Astrocyte (in vitro differentiated cells and primary cell): Measurements from ENCODE around the gene TMEM176B. TPM values are rescaled to one million over a fixed set of nuclear protein-coding genes. Genes with fewer than 3 reads are reported as not detected.
A peak's percentile ranks its signal among the peaks of the same experiment; 100 is the strongest.

Source experiments
- DNase-seq: peaks from one replicate; pipeline ENCODE4 v3.0.0-alpha.2; 2010; ENCODE audit warnings: low read depth
- FAIRE-seq: peaks from 2 replicates; lab custom pipeline; 2011; peaks lifted over from hg19 to GRCh38; lab: Jason Lieb, UNC
- H2AFZ ChIP-seq: 2 replicates; pipeline ENCODE4 v1.6.0; 2012; ENCODE audit warnings: low read depth, low read length, inconsistent platforms
- H3K27ac ChIP-seq: 2 replicates; pipeline ENCODE4 v1.5.1; 2011; ENCODE audit warnings: low read depth, low read length, inconsistent platforms
- H3K27me3 ChIP-seq: 2 replicates; pipeline ENCODE4 v1.6.0; 2011; ENCODE audit warnings: low read length, inconsistent platforms; ENCODE audit not compliant: insufficient read depth
- H3K36me3 ChIP-seq: 2 replicates; pipeline ENCODE4 v1.5.1; 2011; ENCODE audit warnings: low read length, inconsistent platforms; ENCODE audit not compliant: insufficient read depth
- H3K4me1 ChIP-seq: 2 replicates; pipeline ENCODE4 v1.5.1; 2011; ENCODE audit warnings: low read length, inconsistent platforms; ENCODE audit not compliant: insufficient read depth
- H3K4me2 ChIP-seq: 2 replicates; pipeline ENCODE4 v1.6.0; 2012; ENCODE audit warnings: low read length, inconsistent platforms
- H3K4me3 ChIP-seq: 2 replicates; pipeline ENCODE4 v1.5.1; 2011; ENCODE audit warnings: low read depth, mild to moderate bottlenecking, low read length, inconsistent platforms; ENCODE audit not compliant: insufficient read depth
- H3K79me2 ChIP-seq: 2 replicates; pipeline ENCODE4 v1.6.0; 2012; ENCODE audit warnings: mild to moderate bottlenecking, low read length, inconsistent platforms; ENCODE audit not compliant: insufficient read depth
- H3K9ac ChIP-seq: 2 replicates; pipeline ENCODE4 v1.6.0; 2012; ENCODE audit warnings: mild to moderate bottlenecking, low read length, inconsistent platforms
- H3K9me3 ChIP-seq: 2 replicates; pipeline ENCODE4 v1.5.1; 2012; ENCODE audit warnings: low read depth, mild to moderate bottlenecking, low read length, inconsistent platforms; ENCODE audit not compliant: insufficient read depth
- H4K20me1 ChIP-seq: 2 replicates; pipeline ENCODE4 v1.6.0; 2012; ENCODE audit warnings: low read length, inconsistent platforms; ENCODE audit not compliant: insufficient read depth
- H3K27ac Mint-ChIP-seq: one replicate; pipeline ENCODE4 v1.8.0; 2021; ENCODE audit warnings: mild to moderate bottlenecking, mixed read lengths; ENCODE audit not compliant: unreplicated experiment
- H3K27me3 Mint-ChIP-seq: one replicate; pipeline ENCODE4 v1.8.0; 2021; ENCODE audit warnings: low read depth, mixed read lengths; ENCODE audit not compliant: unreplicated experiment
- H3K36me3 Mint-ChIP-seq: one replicate; pipeline ENCODE4 v1.8.0; 2021; ENCODE audit warnings: low read depth, mixed read lengths; ENCODE audit not compliant: unreplicated experiment
- H3K4me1 Mint-ChIP-seq: one replicate; pipeline ENCODE4 v1.8.0; 2021; ENCODE audit warnings: low read depth, mixed read lengths; ENCODE audit not compliant: unreplicated experiment
- H3K4me3 Mint-ChIP-seq: one replicate; pipeline ENCODE4 v1.8.0; 2021; ENCODE audit warnings: mild to moderate bottlenecking, moderate library complexity, mixed read lengths; ENCODE audit not compliant: unreplicated experiment
- H3K9me3 Mint-ChIP-seq: one replicate; pipeline ENCODE4 v1.8.0; 2021; ENCODE audit warnings: mild to moderate bottlenecking, mixed read lengths; ENCODE audit not compliant: unreplicated experiment
- CTCF ChIP-seq: IDR thresholded peaks from 2 replicates; pipeline ENCODE4 v1.5.1; 2011; ENCODE audit warnings: low read depth, mild to moderate bottlenecking, inconsistent platforms, low read length, moderate library complexity; ENCODE audit not compliant: insufficient read depth
- EZH2 ChIP-seq: IDR thresholded peaks from 2 replicates; pipeline ENCODE4 v1.6.1; 2012; ENCODE audit warnings: mild to moderate bottlenecking, low read length, inconsistent platforms; ENCODE audit not compliant: insufficient read depth
- total RNA-seq: library from RNA; stranded (reverse); gene quantifications from 2 replicates; pipeline ENCODE4 v1.2.1, GENCODE V29; 2021

The TMEM176B gene
- total RNA-seq, 1 donor from 2014 or later = 0.32 TPM

DNA sequence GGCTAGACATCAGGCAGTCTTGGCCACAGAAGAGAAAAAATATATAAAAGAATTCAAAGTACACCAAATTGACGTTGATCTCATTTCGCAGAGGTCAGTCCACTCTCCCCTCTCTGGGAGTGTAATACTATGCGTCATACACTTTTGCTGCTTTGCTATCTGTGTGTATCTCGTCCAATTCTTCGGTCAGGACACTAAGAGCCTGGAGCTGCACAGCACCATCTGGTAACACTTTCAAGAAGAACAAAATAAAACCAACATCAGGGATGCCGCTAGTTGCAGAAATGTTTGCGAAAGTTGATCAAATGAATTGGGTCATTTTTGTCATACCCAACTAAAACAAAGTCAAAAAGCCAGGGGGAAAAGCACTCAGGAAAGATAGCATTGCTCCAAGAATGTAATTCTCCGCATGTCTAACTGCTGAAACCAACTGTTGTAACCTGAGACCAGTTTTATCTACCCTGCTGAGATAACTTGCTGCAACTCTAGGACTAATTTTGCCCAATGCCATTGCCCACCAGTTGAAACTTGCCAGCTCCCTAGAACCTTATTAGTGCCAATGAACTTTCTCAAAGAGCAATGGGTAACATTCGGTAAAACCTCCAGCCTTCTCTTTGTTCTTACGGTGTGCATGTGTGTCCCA is 23.4 kb upstream of the TMEM176B start:
- Histone ChIP-seq H3K27me3 (no peaks in the 10 kb centered on the region), H3K9me3 (no peaks in the 10 kb centered on the region), H3K4me3 (no peak overlapping the region), H3K27ac (no peak overlapping the region), H3K36me3 (no peaks in the 10 kb centered on the region), H3K4me1 (no peaks in the 10 kb centered on the region), H2AFZ (no peak overlapping the region), H3K9ac (no peak overlapping the region), H3K4me2 (no peak overlapping the region), H3K79me2 (no peaks in the 10 kb centered on the region), H4K20me1 (no peaks in the 10 kb centered on the region)
- FAIRE-seq (no peak), DNase-seq (no peak)
- Mint-ChIP-seq H3K27me3 (peaks cover 8% of the 10 kb centered on the region), H3K4me1 (peaks cover 14% of the 10 kb centered on the region), H3K9me3 (peaks cover 2% of the 10 kb centered on the region), H3K4me3 (no peak overlapping the region), H3K27ac (peak overlapping the region; percentile 5), H3K36me3 (peaks cover 4% of the 10 kb centered on the region)
- TF ChIP-seq EZH2 (no peak), CTCF (no peak)

DNA sequence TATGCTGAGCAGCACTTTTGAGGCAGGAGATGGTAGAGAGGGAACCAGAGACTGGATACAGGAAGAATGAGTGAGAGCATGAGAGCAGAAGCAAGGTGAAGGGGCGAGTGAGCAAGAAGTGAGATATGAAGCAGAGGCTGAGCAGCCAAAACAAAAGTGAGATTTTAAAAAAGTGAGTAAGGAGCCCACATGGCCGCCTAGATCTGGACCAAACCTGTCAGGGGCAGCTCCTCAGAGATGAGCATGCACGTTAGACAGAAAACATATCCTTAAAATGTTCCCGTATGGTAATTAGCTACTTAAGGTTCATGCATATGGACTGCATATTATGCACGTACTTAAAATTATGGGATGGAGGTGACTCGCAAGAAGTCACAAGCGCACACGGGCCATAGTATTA is 22.9 kb upstream of the TMEM176B start:
- no peak overlapping the region for H3K4me3 Mint-ChIP-seq
- no peak for DNase-seq
- no peak overlapping the region for H3K4me2 ChIP-seq
- H3K4me1 ChIP-seq = no peaks in the 10 kb centered on the region
- H2AFZ ChIP-seq = no peak overlapping the region
- no peak for TF ChIP-seq EZH2
- no peak for TF ChIP-seq CTCF
- H3K9me3 ChIP-seq = no peaks in the 10 kb centered on the region
- no peaks in the 10 kb centered on the region for H3K36me3 ChIP-seq
- H3K9me3 Mint-ChIP-seq = no peaks in the 10 kb centered on the region
- no peaks in the 10 kb centered on the region for H4K20me1 ChIP-seq
- no peaks in the 10 kb centered on the region for H3K79me2 ChIP-seq
- H3K27ac Mint-ChIP-seq = no peak overlapping the region
- peaks cover 14% of the 10 kb centered on the region for H3K4me1 Mint-ChIP-seq
- H3K4me3 ChIP-seq = no peak overlapping the region
- no peak overlapping the region for H3K27ac ChIP-seq
- no peak for FAIRE-seq
- no peak overlapping the region for H3K9ac ChIP-seq
- H3K36me3 Mint-ChIP-seq = peaks cover 4% of the 10 kb centered on the region
- H3K27me3 Mint-ChIP-seq = peaks cover 8% of the 10 kb centered on the region
- no peaks in the 10 kb centered on the region for H3K27me3 ChIP-seq

- H3K4me3 Mint-ChIP-seq = no peak overlapping the region
- TF ChIP-seq CTCF = no peak
- no peak for TF ChIP-seq EZH2
- no peaks in the 10 kb centered on the region for H3K27me3 ChIP-seq
- no peaks in the 10 kb centered on the region for H3K79me2 ChIP-seq
- no peak for FAIRE-seq
- H3K36me3 Mint-ChIP-seq = peaks cover 4% of the 10 kb centered on the region
- no peak for DNase-seq
- no peak overlapping the region for H3K27ac Mint-ChIP-seq
- H3K9me3 ChIP-seq = no peaks in the 10 kb centered on the region
- peaks cover 3% of the 10 kb centered on the region for H3K27me3 Mint-ChIP-seq
- H3K4me1 ChIP-seq = no peaks in the 10 kb centered on the region
- H3K36me3 ChIP-seq = no peaks in the 10 kb centered on the region
- H3K27ac ChIP-seq = no peak overlapping the region
- no peak overlapping the region for H3K4me2 ChIP-seq
- no peak overlapping the region for H3K4me3 ChIP-seq
- no peak overlapping the region for H3K9ac ChIP-seq
- H4K20me1 ChIP-seq = no peaks in the 10 kb centered on the region
- no peak overlapping the region for H2AFZ ChIP-seq
- peaks cover 14% of the 10 kb centered on the region for H3K4me1 Mint-ChIP-seq
- peaks cover 3% of the 10 kb centered on the region for H3K9me3 Mint-ChIP-seq
These were observed 20.5 kb upstream of the TMEM176B start for GRCh38 chr7:150820578-150821198.
